Cardiac muscle cell (in vitro differentiated cells and primary cell): ENCODE data around the gene KCNMA1. TPM values are rescaled to one million over a fixed set of nuclear protein-coding genes. Genes with fewer than 3 reads are reported as not detected.

Experiments used
- DNase-seq, 2 donors: peaks; one replicate each; pipeline versions ENCODE4 v3.0.0 to v3.0.0-alpha.2; 2010 to 2017; ENCODE audit warnings: low read depth in 1 of 2, low spot score in 1 of 2
- H3K27ac ChIP-seq: fragments of 200-600 bp; sonication (generic); 2 replicates; pipeline ENCODE4 v1.5.1; 2016
- H3K27me3 ChIP-seq: fragments of 200-600 bp; sonication (generic); 2 replicates; pipeline ENCODE4 v1.6.0; 2016; ENCODE audit warnings: control low read depth
- H3K36me3 ChIP-seq: fragments of 200-600 bp; sonication (generic); 2 replicates; pipeline ENCODE4 v1.5.1; 2016; ENCODE audit warnings: control low read depth
- H3K4me1 ChIP-seq: fragments of 200-600 bp; sonication (generic); 2 replicates; pipeline ENCODE4 v1.8.1; 2017; ENCODE audit warnings: low read depth, mild to moderate bottlenecking, mixed run types
- H3K4me3 ChIP-seq: fragments of 200-600 bp; sonication (generic); 2 replicates; pipeline ENCODE4 v1.5.1; 2016; ENCODE audit warnings: mild to moderate bottlenecking
- H3K9me3 ChIP-seq: fragments of 200-600 bp; sonication (generic); 2 replicates; pipeline ENCODE4 v1.5.1; 2017; ENCODE audit warnings: low read depth, mild to moderate bottlenecking, control low read depth
- polyA plus RNA-seq: library from polyadenylated mRNA; unstranded; fragments of >200 nt; fragmentation: Nextera tagmentation; extraction: Ambion mirVana; gene quantifications from 2 replicates; pipeline ENCODE4 v1.2.1, GENCODE V29; 2016
- total RNA-seq: library from RNA; depleted of rRNA; stranded (reverse); fragments of >200 nt; gene quantifications from 2 replicates; pipeline ENCODE4 v1.2.3, GENCODE V29; 2016
- TF ChIP-seq, protein P1 (sequence below): IDR thresholded peaks from 2 replicates; pipeline ENCODE4 v1.5.1; 2012; ENCODE audit warnings: low read depth, mild to moderate bottlenecking, low read length

The KCNMA1 gene
- total and polyA plus RNA-seq, 2 experiments from 2014 or later = 1.8 to 1.9 TPM

DNA sequence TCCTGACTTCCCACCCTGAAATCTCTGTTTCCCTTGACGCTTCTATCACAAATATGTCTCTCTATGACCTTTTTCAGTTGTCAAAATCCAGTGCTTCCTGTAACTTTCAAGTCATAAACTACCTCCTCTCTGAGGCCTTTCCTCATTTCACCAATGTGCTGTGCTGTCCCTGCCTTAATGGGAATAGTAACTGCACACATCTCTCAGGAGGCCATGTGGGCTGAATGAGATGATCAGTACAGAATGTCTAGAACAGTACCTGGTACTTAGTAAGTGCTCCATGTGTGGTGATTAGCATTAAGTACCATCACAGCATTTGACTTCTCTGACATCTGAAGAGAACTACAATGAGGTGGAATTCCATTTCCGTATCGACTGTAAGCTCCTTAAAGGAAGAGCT lies 588.5 kb downstream of the KCNMA1 start:
- Histone ChIP-seq H3K9me3 (no peaks in the 10 kb centered on the region), H3K4me1 (no peaks in the 10 kb centered on the region), H3K36me3 (no peaks in the 10 kb centered on the region), H3K27ac (no peak overlapping the region), H3K27me3 (peaks cover 5% of the 10 kb centered on the region), H3K4me3 (no peak overlapping the region)
- TF ChIP-seq, protein P1, sequence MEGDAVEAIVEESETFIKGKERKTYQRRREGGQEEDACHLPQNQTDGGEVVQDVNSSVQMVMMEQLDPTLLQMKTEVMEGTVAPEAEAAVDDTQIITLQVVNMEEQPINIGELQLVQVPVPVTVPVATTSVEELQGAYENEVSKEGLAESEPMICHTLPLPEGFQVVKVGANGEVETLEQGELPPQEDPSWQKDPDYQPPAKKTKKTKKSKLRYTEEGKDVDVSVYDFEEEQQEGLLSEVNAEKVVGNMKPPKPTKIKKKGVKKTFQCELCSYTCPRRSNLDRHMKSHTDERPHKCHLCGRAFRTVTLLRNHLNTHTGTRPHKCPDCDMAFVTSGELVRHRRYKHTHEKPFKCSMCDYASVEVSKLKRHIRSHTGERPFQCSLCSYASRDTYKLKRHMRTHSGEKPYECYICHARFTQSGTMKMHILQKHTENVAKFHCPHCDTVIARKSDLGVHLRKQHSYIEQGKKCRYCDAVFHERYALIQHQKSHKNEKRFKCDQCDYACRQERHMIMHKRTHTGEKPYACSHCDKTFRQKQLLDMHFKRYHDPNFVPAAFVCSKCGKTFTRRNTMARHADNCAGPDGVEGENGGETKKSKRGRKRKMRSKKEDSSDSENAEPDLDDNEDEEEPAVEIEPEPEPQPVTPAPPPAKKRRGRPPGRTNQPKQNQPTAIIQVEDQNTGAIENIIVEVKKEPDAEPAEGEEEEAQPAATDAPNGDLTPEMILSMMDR = no peak
- DNase-seq = no peak

DNA sequence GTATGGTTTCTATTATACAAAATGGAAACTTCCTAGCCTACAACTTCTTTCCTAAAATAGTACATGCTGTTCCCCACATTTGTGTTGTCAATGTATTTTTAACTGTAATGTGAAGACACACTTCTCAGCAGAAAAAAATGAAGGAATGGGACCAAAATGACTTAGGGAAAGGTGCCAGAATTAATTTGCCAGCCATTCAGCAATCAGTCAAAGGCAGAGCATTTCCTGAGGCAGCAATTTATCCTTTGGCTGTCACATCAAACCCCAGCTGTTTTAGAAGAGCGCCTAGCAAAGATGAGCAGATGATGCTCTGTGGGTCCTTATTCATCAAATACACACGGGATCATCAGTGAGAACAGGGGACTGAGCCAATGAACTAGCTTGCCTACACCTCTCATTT lies 592.5 kb downstream of the KCNMA1 start:
- DNase-seq = no peak
- no peaks in the 10 kb centered on the region for H3K36me3 ChIP-seq
- H3K27ac ChIP-seq = no peak overlapping the region
- TF ChIP-seq, protein P1 = no peak
- H3K4me3 ChIP-seq = no peak overlapping the region
- H3K27me3 ChIP-seq = no peaks in the 10 kb centered on the region
- H3K4me1 ChIP-seq = no peaks in the 10 kb centered on the region
- H3K9me3 ChIP-seq = no peaks in the 10 kb centered on the region

DNA sequence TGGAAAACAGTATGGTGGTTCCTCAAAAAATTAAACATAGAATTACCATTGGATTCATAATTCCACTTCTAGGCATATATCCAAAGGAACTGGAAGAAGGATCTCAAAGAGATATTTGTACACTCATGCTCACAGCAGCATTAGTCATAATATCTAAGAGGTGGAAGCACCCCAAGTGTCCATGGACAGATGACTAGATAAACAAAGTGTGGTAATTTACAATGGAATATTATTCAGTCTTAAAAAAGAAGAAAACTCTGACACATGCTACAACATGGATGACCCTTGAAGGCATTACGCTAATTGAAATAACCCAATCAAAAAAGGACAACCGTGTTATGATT lies 594.2 kb downstream of the KCNMA1 start:
- H3K4me3 ChIP-seq = no peak overlapping the region
- H3K4me1 ChIP-seq = no peaks in the 10 kb centered on the region
- no peaks in the 10 kb centered on the region for H3K36me3 ChIP-seq
- TF ChIP-seq, protein P1 = no peak
- no peak overlapping the region for H3K27ac ChIP-seq
- no peaks in the 10 kb centered on the region for H3K27me3 ChIP-seq
- DNase-seq = no peak
- H3K9me3 ChIP-seq = no peaks in the 10 kb centered on the region

DNA sequence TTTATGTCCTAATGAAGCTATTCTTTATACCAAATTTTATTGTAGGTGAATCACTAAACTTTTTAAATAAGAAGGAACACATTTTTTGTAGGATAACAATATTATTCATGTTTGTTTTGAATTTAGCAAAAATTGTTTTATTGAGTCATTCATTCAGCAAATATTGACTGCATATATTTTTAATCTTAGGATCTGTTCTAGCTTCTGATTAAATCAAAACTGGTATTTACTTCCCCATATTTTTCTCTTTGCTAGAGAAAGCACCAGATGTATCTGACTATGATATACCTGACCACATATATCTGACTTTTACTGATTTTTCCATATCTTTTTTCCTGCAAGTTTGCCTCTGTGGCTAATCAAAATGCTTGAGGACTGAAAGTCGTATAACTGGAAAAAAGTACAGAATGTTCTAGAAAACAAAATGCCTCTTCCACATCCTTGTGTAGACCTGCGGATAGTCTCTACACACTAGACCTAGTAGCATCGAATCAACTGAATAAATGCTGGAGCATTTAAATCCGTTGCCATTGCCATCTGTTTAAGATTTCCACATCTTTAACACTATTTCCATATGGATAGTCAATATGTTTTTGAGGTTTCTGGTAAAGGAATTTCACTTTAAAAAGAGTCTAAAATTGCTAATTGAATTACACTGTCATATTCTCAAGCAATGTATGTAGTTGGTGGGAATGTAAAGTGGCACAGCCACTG lies 594.7 kb downstream of the KCNMA1 start:
- Histone ChIP-seq H3K4me1 (no peaks in the 10 kb centered on the region), H3K36me3 (no peaks in the 10 kb centered on the region), H3K4me3 (no peak overlapping the region), H3K27ac (no peak overlapping the region), H3K27me3 (no peaks in the 10 kb centered on the region), H3K9me3 (no peaks in the 10 kb centered on the region)
- TF ChIP-seq, protein P1 = no peak
- no peak for DNase-seq

DNA sequence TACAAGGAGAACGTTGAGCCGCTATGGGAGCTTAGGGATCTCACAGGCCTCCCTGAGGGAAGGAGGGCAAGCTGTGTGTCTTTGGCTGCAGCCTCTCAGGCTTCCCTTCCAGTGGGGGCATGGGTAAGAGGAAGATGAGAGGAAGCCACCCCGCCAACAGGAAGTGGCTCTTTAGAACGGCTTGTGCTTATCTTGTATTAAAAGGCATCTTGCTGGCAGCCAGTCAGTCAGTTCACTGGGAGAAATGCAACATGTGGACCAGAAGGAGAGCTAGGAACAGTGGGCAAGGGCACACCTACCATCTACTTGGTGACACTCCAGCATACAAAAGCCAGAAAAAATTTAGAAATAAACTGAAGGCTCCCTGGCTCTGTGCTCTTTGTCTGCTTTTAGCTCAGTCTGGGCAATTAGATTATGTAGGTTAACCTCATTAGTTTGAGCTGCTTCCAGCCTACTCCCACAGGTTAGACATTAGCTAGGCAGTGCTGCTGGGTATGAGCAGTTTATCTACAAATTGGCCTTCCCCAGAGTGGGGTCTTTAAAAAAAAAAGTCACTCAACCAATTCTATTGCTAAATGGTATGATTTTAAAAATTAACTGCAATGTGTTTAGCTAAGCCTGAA lies 595.9 kb downstream of the KCNMA1 start:
- DNase-seq = peak in 1 of 2 donors; percentile 30
- H3K4me1 ChIP-seq = no peaks in the 10 kb centered on the region
- H3K27me3 ChIP-seq = no peaks in the 10 kb centered on the region
- H3K4me3 ChIP-seq = no peak overlapping the region
- TF ChIP-seq, protein P1 = no peak
- no peak overlapping the region for H3K27ac ChIP-seq
- no peaks in the 10 kb centered on the region for H3K36me3 ChIP-seq
- H3K9me3 ChIP-seq = no peaks in the 10 kb centered on the region
